HFF-Myc (cell line): ENCODE measurements around the gene SPATA19.

ENCODE experiments used
- DNase-seq: peaks from one replicate; pipeline ENCODE4 v3.0.0-alpha.2; 2011; ENCODE audit warnings: low read depth; ENCODE audit errors: extremely low read depth
- H3K4me3 ChIP-seq: replicated peaks from 2 replicates; pipeline ENCODE4 v1.5.1; 2011; ENCODE audit warnings: low read depth, mild to moderate bottlenecking, control low read depth, low read length
- CTCF ChIP-seq: IDR thresholded peaks from 2 replicates; pipeline ENCODE4 v1.5.1; 2012; ENCODE audit warnings: mild to moderate bottlenecking, low read depth, low read length, control low read depth; ENCODE audit errors: missing control alignments

SPATA19 gene

GRCh38 chr11:133825666-133826065 is 19.6 kb downstream of the SPATA19 start:
- H3K4me3 ChIP-seq = no peak overlapping the region
- no peak for TF ChIP-seq CTCF
- no peak for DNase-seq

GRCh38 chr11:133825156-133825555 is 20.2 kb downstream of the SPATA19 start:
- H3K4me3 ChIP-seq = no peak overlapping the region
- no peak for TF ChIP-seq CTCF
- DNase-seq = no peak

GRCh38 chr11:133824593-133824992 is 20.7 kb downstream of the SPATA19 start:
- no peak for TF ChIP-seq CTCF
- no peak overlapping the region for H3K4me3 ChIP-seq
- DNase-seq = no peak

- no peak overlapping the region for H3K4me3 ChIP-seq
- TF ChIP-seq CTCF = no peak
These were observed 21.7 kb downstream of the SPATA19 start for GRCh38 chr11:133823614-133824013.

GRCh38 chr11:133823211-133823610 is 22.1 kb downstream of the SPATA19 start:
- no peak for DNase-seq
- no peak overlapping the region for H3K4me3 ChIP-seq
- no peak for TF ChIP-seq CTCF

More at GRCh38 chr11:133823614-133824013, 21.7 kb downstream of the SPATA19 start:
- no peak for DNase-seq

- H3K4me3 ChIP-seq = no peak overlapping the region
- DNase-seq = no peak
- peak; percentile 15 for TF ChIP-seq CTCF
These were observed 23.5 kb downstream of the SPATA19 start for GRCh38 chr11:133821776-133822175.

GRCh38 chr11:133819746-133820315 is 25.5 kb downstream of the SPATA19 start:
- H3K4me3 ChIP-seq = no peak overlapping the region
- TF ChIP-seq CTCF = no peak
- DNase-seq = no peak
